ENCODE results near the gene TMCO6.
A peak's percentile ranks its signal among the peaks of the same experiment; 100 is the strongest.
"Not testable (repeated sequence)": the region's sequence is repeated elsewhere in the genome, so short reads cannot be mapped to it uniquely, and the experiment has no call there.

TMCO6 gene

GRCh38 chr5:140664030-140664358, 24.7 kb downstream of the TMCO6 start:
- DNase-seq (ENCODE audit: extremely low read depth, low read depth), result no peak
- peak overlapping the region; percentile 97 for H3K4me3 ChIP-seq (replicated peaks; ENCODE audit: low read depth, low read length)
- TF ChIP-seq CTCF (IDR thresholded peaks at IDR 0.05; ENCODE audit: low read depth, low read length, missing control alignments), result no peak

- peak; percentile 70 for DNase-seq (ENCODE audit: extremely low read depth, low read depth)
- H3K4me3 ChIP-seq (replicated peaks; ENCODE audit: low read depth, low read length), result peak within 1 kb of the TSS; percentile 97
- TF ChIP-seq CTCF (IDR thresholded peaks at IDR 0.05; ENCODE audit: low read depth, low read length, missing control alignments), result no peak
Observed at GRCh38 chr5:140664359-140665119, 25.3 kb downstream of the TMCO6 start, which contains the start of gene WDR55. Gene WDR55 (plus strand): TSS chr5:140664904. CDS start chr5:140664913, 9 bp downstream.

GRCh38 chr5:140671035-140671434, 31.8 kb downstream of the TMCO6 start:
- DNase-seq (ENCODE audit: extremely low read depth, low read depth); H3K4me3 ChIP-seq (replicated peaks; ENCODE audit: low read depth, low read length): not testable (repeated sequence)

GRCh38 chr5:140671472-140672125, 32.3 kb downstream of the TMCO6 start:
- H3K4me3 ChIP-seq (replicated peaks; ENCODE audit: low read depth, low read length), result no peak overlapping the region
- DNase-seq (ENCODE audit: extremely low read depth, low read depth), result no peak
- TF ChIP-seq CTCF (IDR thresholded peaks at IDR 0.05; ENCODE audit: low read depth, low read length, missing control alignments), result no peak

GRCh38 chr5:140672455-140673186, 33.4 kb downstream of the TMCO6 start:
- H3K4me3 ChIP-seq (replicated peaks; ENCODE audit: low read depth, low read length), result no peak overlapping the region
- DNase-seq (ENCODE audit: extremely low read depth, low read depth), result no peak
- no peak for TF ChIP-seq CTCF (IDR thresholded peaks at IDR 0.05; ENCODE audit: low read depth, low read length, missing control alignments)

- no peak for DNase-seq (ENCODE audit: extremely low read depth, low read depth)
- no peak within 1 kb of the TSS for H3K4me3 ChIP-seq (replicated peaks; ENCODE audit: low read depth, low read length)
Observed at GRCh38 chr5:140673187-140673976, 34.1 kb downstream of the TMCO6 start, which contains the start of gene DND1. Gene DND1 (minus strand): TSS chr5:140673576. CDS start chr5:140673542, 34 bp downstream.

More at GRCh38 chr5:140673187-140673976, 34.1 kb downstream of the TMCO6 start, which contains the start of gene DND1:
- TF ChIP-seq CTCF (IDR thresholded peaks at IDR 0.05; ENCODE audit: low read depth, low read length, missing control alignments), result no peak
